Measurements from ENCODE around the gene ZNF74.
"Not testable (repeated sequence)": the region's sequence is repeated elsewhere in the genome, so short reads cannot be mapped to it uniquely, and the experiment has no call there.

The ZNF74 gene

GRCh38 chr22:20401376-20402014 lies 7.5 kb downstream of the ZNF74 start:
- DNase-seq = no peak

- no peak for DNase-seq
These were observed 9.2 kb downstream of the ZNF74 start for GRCh38 chr22:20402960-20403778.

- no peak for DNase-seq
These were observed 9.8 kb downstream of the ZNF74 start for GRCh38 chr22:20403779-20404140.

GRCh38 chr22:20404881-20405280 lies 10.9 kb downstream of the ZNF74 start:
- DNase-seq = no peak

- no peak for DNase-seq
These were observed 11.5 kb downstream of the ZNF74 start for GRCh38 chr22:20405291-20405930.

GRCh38 chr22:20405931-20406685 lies 12.2 kb downstream of the ZNF74 start:
- no peak for DNase-seq

GRCh38 chr22:20406686-20407408 lies 12.9 kb downstream of the ZNF74 start:
- no peak for DNase-seq

GRCh38 chr22:20407829-20408228 lies 13.9 kb downstream of the ZNF74 start:
- DNase-seq = no peak

- no peak for DNase-seq
These were observed 14.9 kb downstream of the ZNF74 start for GRCh38 chr22:20408891-20409290.

- DNase-seq = not testable (repeated sequence)
These were observed 15.4 kb downstream of the ZNF74 start for GRCh38 chr22:20409385-20409784.

GRCh38 chr22:20412474-20413216 lies 18.7 kb downstream of the ZNF74 start:
- DNase-seq = no peak

- no peak for DNase-seq
These were observed 19.5 kb downstream of the ZNF74 start for GRCh38 chr22:20413217-20414058.

GRCh38 chr22:20414059-20414440 lies 20.1 kb downstream of the ZNF74 start:
- no peak for DNase-seq

- no peak for DNase-seq
These were observed 20.5 kb downstream of the ZNF74 start for GRCh38 chr22:20414450-20414849.

- DNase-seq = not testable (repeated sequence)
These were observed 21.3 kb downstream of the ZNF74 start for GRCh38 chr22:20415241-20415640.

- not testable (repeated sequence) for DNase-seq
These were observed 21.7 kb downstream of the ZNF74 start for GRCh38 chr22:20415699-20416098.

GRCh38 chr22:20418211-20418788 lies 24.3 kb downstream of the ZNF74 start:
- DNase-seq = peak; percentile 80

GRCh38 chr22:20419664-20419951 lies 25.7 kb downstream of the ZNF74 start:
- DNase-seq = no peak

GRCh38 chr22:20420157-20420842 lies 26.3 kb downstream of the ZNF74 start:
- DNase-seq = no peak

GRCh38 chr22:20421507-20421874 lies 27.5 kb downstream of the ZNF74 start:
- no peak for DNase-seq
